K562 (cell line): ENCODE data around the gene LY6G6C. TPM values are rescaled to one million over a fixed set of nuclear protein-coding genes. Genes with fewer than 3 reads are reported as not detected.

Experiments
- CC2D1A ChIP-seq: fragments of 450-650 bp; IDR thresholded peaks from 2 replicates; pipeline ENCODE4 v1.6.1; 2017; ENCODE audit warnings: mild to moderate bottlenecking
- CLOCK ChIP-seq: fragments of 250-450 bp; sonication (Bioruptor Pico); IDR thresholded peaks from 2 replicates; pipeline ENCODE4 v1.4.0; 2020; ENCODE audit warnings: mild to moderate bottlenecking, moderate library complexity, borderline replicate concordance
- HMBOX1 ChIP-seq: sonication (generic); IDR thresholded peaks from 2 replicates; pipeline ENCODE4 v1.6.1; 2016
- JUN ChIP-seq, 2 experiments: sonication (generic) in 1 of 2; formaldehyde crosslinking in 1 of 2; IDR thresholded peaks; 2 replicates each; pipeline versions ENCODE4 v1.6.1 to v1.8.0; 2012 to 2022; ENCODE audit warnings: borderline replicate concordance in 2 of 2, mild to moderate bottlenecking in 2 of 2, improper control_type of control experiment in 1 of 2, low read depth in 1 of 2, low read length in 1 of 2, missing genetic modification reagents in 1 of 2
- RFX7 ChIP-seq: fragments of 250-450 bp; sonication (Bioruptor Pico); IDR thresholded peaks from 2 replicates; pipeline ENCODE4 v1.5.1; 2021; ENCODE audit warnings: mild to moderate bottlenecking
- SMAD4 ChIP-seq: fragments of 250-450 bp; sonication (Bioruptor Pico); conservative IDR thresholded peaks from 2 replicates; pipeline ENCODE4 v1.8.0; 2021; ENCODE audit warnings: inconsistent platforms, mild to moderate bottlenecking, moderate library complexity
- SNRNP70 ChIP-seq: fragments of 200-400 bp; formaldehyde crosslinking; optimal IDR thresholded peaks from 2 replicates; pipeline ENCODE3; 2017; ENCODE audit warnings: low read depth, low read length
- TFAM ChIP-seq: fragments of 250-450 bp; sonication (Bioruptor Pico); conservative IDR thresholded peaks from 2 replicates; pipeline ENCODE4 v1.5.0; 2021; ENCODE audit warnings: mild to moderate bottlenecking, moderate library complexity
- VEZF1 ChIP-seq: fragments of 200-800 bp; sonication (Bioruptor generic); IDR thresholded peaks from 2 replicates; pipeline ENCODE4 v1.6.1; 2017; ENCODE audit warnings: missing genetic modification characterization, missing compliant biosample characterization
- ZBTB40 ChIP-seq, 2 experiments: fragments of 450-650 bp in 1 of 2; sonication (generic) in 1 of 2; formaldehyde crosslinking in 1 of 2; IDR thresholded peaks; 2 replicates each; pipeline versions ENCODE4 v1.7.1 to v1.9.0; 2016 to 2022; ENCODE audit warnings: inconsistent platforms in 1 of 2, mild to moderate bottlenecking in 1 of 2, missing genetic modification reagents in 1 of 2
- ZEB2 ChIP-seq: fragments of 450-650 bp; IDR thresholded peaks from 2 replicates; pipeline ENCODE4 v1.6.1; 2016
- polyA plus RNA-seq, 8 experiments: library from polyadenylated mRNA; depleted of rRNA in 4 of 8; stranded (reverse) in 5 of 8; unstranded in 3 of 8; fragments of >200 nt; fragmentation: Nextera tagmentation in 2 of 8; fragmentation: Illumina TruSeq in 1 of 8; extraction: Ambion mirVana in 2 of 8; extraction: Trizol in 1 of 8; gene quantifications; 2 replicates each; pipeline versions ENCODE4 v1.2.1 to v1.2.3, GENCODE V29; 2011 to 2014; ENCODE audit warnings: inconsistent platforms in 1 of 8, missing spikeins in 1 of 8
- total RNA-seq, 7 experiments: library from RNA; depleted of rRNA in 6 of 7; stranded (reverse); fragments of >200 nt in 6 of 7; fragmentation: Illumina TruSeq in 2 of 7; extraction: Trizol in 2 of 7; gene quantifications; 2 replicates each; pipeline versions ENCODE4 v1.2.1 to v1.2.3, GENCODE V29; 2011 to 2021; ENCODE audit warnings: low replicate concordance in 1 of 7

LY6G6C gene
- total and polyA plus RNA-seq, 9 of the 15 experiments (the other 6 are each of a cell fraction or from before 2014, with no cell fraction given), result 0.06 to 0.20 TPM; not detected in 7

GRCh38 chr6:31690231-31691077, 31.1 kb downstream of the LY6G6C start (continued):
- no peak for TF ChIP-seq CLOCK (CRISPR knock-in tag)
- TF ChIP-seq ZBTB40 (IDR thresholded peaks at IDR 0.05), result peak; percentile 34; the same call in 1 of the 2 replicates
- no peak for TF ChIP-seq ZBTB40 (CRISPR knock-in tag; IDR thresholded peaks at IDR 0.05)
- peak; percentile 55; the same call in 1 of the 2 replicates for TF ChIP-seq HMBOX1
- no peak for TF ChIP-seq TFAM (CRISPR knock-in tag)
- peak; percentile 70 for TF ChIP-seq VEZF1 (CRISPR knock-in tag)
- TF ChIP-seq CC2D1A, result peak; percentile 61; the same call in 1 of the 2 replicates
- TF ChIP-seq ZEB2, result peak; percentile 99
- peak; percentile 55 for TF ChIP-seq SMAD4 (CRISPR knock-in tag)
- peak; percentile 98 for TF ChIP-seq JUN (IDR thresholded peaks at IDR 0.05; ENCODE audit: borderline replicate concordance, low read depth, low read length)
- TF ChIP-seq JUN (CRISPR knock-in tag; IDR thresholded peaks at IDR 0.05; ENCODE audit: borderline replicate concordance), result 0 out of 2 replicates have a peak, but pooled peaks have one; percentile 46
- no peak for TF ChIP-seq SNRNP70
- no peak for TF ChIP-seq RFX7
